Activated B cell treated with CpG ODN at 0.5 μM for 24 hours (primary cell): ENCODE data around the gene RTN4RL2. TPM values are rescaled to one million over a fixed set of nuclear protein-coding genes. Genes with fewer than 3 reads are reported as not detected.

Source experiments
- ATAC-seq: fragments of 200-7000 bp; cut with Tn5 transposase; one replicate; pipeline ENCODE4 v1.10.0; 2021; ENCODE audit warnings: low read depth, mild to moderate bottlenecking, moderate library complexity
- CTCF ChIA-PET: fragments of 350-600 bp; sonication (Branson Sonifier 250); formaldehyde crosslinking; loops from one replicate; lab custom pipeline; 2021; ENCODE audit warnings: antibody characterized with exemption; lab: Charles Lee
- POLR2A ChIA-PET: fragments of 350-600 bp; sonication (Branson Sonifier 250); formaldehyde crosslinking; loops from one replicate; lab custom pipeline; 2021; ENCODE audit warnings: antibody characterized with exemption; lab: Charles Lee
- DNase-seq: peaks from one replicate; pipeline ENCODE4 v3.0.0; 2022
- H3K27ac Mint-ChIP-seq: one replicate; pipeline ENCODE4 v1.8.0; 2020; ENCODE audit warnings: mixed read lengths
- H3K27me3 Mint-ChIP-seq: one replicate; pipeline ENCODE4 v1.8.0; 2021; ENCODE audit warnings: mixed read lengths
- H3K36me3 Mint-ChIP-seq: one replicate; pipeline ENCODE4 v1.8.0; 2021; ENCODE audit warnings: low read depth, mixed read lengths
- H3K4me1 Mint-ChIP-seq: one replicate; pipeline ENCODE4 v1.8.0; 2021; ENCODE audit warnings: mixed read lengths
- H3K4me3 Mint-ChIP-seq: one replicate; pipeline ENCODE4 v1.8.0; 2020; ENCODE audit warnings: mild to moderate bottlenecking, mixed read lengths
- H3K9me3 Mint-ChIP-seq: one replicate; pipeline ENCODE4 v1.8.0; 2020; ENCODE audit warnings: mixed read lengths
- CTCF ChIP-seq: fragments of 200-600 bp; IDR thresholded peaks from one replicate; pipeline ENCODE4 v1.8.0; 2022; ENCODE audit warnings: antibody characterized with exemption, mild to moderate bottlenecking
- intact Hi-C: fragments of 100-400 bp; cut with micrococcal nuclease; formaldehyde crosslinking; loops from one replicate; pipeline ENCODE4 v1.15.1; 2024
- total RNA-seq: library from RNA; stranded (reverse); gene quantifications from 2 replicates; pipeline ENCODE4 v1.2.3, GENCODE V29; 2022

The RTN4RL2 gene
- total RNA-seq, 1 donor from 2014 or later, result 0.13 TPM

GRCh38 chr11:57458410-57459163 is 1.7 kb upstream of the RTN4RL2 start:
- DNase-seq, result peak; percentile 63
- Mint-ChIP-seq H3K36me3 (no peaks in the 10 kb centered on the region), H3K9me3 (no peaks in the 10 kb centered on the region), H3K27ac (peak overlapping the region; percentile 63), H3K4me3 (peak overlapping the region; percentile 84), H3K27me3 (peaks cover 23% of the 10 kb centered on the region), H3K4me1 (peaks cover 28% of the 10 kb centered on the region)
- intact Hi-C loops, result no loop called here
- ATAC-seq, result peak; percentile 16
- ChIA-PET CTCF (interaction anchor here (0.6 to 7.2 kb wide), 31 partner anchors 11 to 341 kb away, joined by 3 to 224 read pairs (median 5); partner anchors contain the start of genes SLC43A1 and TIMM10), POLR2A (interaction anchor here (0.6 to 2.7 kb wide), 10 partner anchors 19 to 1110 kb away, joined by 3 to 22 read pairs (median 6); partner anchors contain the start of genes SLC43A1 and TIMM10)
- peak; percentile 76 for TF ChIP-seq CTCF

DNA sequence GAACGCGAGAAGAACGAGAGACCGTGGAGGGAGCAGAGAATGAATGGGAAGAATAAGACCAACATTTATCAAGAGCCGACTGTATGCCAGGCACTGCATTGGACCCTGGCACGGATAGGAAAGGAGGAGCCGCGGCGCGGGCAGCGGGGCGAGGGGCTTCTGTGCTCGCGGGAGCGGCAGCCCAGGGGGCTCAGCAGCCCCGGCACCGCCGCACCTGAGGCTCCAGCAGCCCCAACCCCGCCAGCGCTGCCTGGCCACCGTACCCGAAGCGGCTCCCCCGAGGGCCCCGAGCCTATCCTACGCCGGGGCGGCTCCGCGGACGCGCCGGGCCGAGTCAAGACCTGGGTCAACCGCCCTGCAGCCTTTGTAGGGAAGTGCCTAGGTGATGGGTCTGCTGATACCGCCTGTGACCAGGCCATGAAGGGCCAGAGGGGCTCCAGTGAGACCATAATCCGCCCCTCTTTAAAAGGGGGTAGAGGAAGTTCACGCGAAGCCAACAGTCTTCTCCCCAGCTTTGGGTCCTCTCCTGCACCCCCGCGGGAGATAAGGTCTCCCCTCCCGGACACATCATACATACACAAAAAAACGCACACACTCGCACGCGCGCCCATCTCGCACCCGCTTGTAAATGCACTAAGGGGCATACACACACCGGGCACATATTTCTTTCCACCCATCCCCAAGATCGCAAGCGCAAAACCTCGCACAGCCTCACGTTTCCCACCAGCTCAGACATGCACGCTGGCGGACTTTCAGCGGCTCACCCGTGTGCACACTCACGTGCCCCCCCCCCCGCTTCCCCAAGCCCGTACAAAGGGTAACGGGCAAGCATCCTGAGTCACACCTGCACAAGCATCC is 935 bp upstream of the RTN4RL2 start:
- intact Hi-C loops, result no loop called here
- ChIA-PET POLR2A (interaction anchor here (0.6 to 2.7 kb wide), 15 partner anchors 10 to 285 kb away, joined by 3 to 22 read pairs (median 4); partner anchors contain the start of gene SLC43A1), CTCF (interaction anchor here (0.8 to 7.2 kb wide), 21 partner anchors 12 to 340 kb away, joined by 3 to 224 read pairs (median 12); partner anchors contain the start of genes SLC43A1 and TIMM10)
- H3K9me3 Mint-ChIP-seq, result no peaks in the 10 kb centered on the region
- ATAC-seq (peak; percentile 13), DNase-seq (peak; percentile 42)
- peak overlapping the region; percentile 84 for H3K4me3 Mint-ChIP-seq
- H3K36me3 Mint-ChIP-seq, result no peaks in the 10 kb centered on the region
- peaks cover 28% of the 10 kb centered on the region for H3K4me1 Mint-ChIP-seq
- H3K27ac Mint-ChIP-seq, result no peak overlapping the region
- H3K27me3 Mint-ChIP-seq, result peaks cover 23% of the 10 kb centered on the region
- TF ChIP-seq CTCF, result no peak

- H3K27me3 Mint-ChIP-seq, result peaks cover 23% of the 10 kb centered on the region
- peak; percentile 27 for DNase-seq
- no peak for TF ChIP-seq CTCF
These were observed 726 bp downstream of the RTN4RL2 start for GRCh38 chr11:57460758-57461749.

GRCh38 chr11:57461841-57462489 is 1.6 kb downstream of the RTN4RL2 start:
- DNase-seq (no peak), ATAC-seq (no peak)
- H3K4me3 Mint-ChIP-seq, result peak overlapping the region; percentile 41
- peaks cover 22% of the 10 kb centered on the region for H3K27me3 Mint-ChIP-seq
- peaks cover 27% of the 10 kb centered on the region for H3K4me1 Mint-ChIP-seq
- CTCF ChIA-PET, result interaction anchor here (2.1 to 7.2 kb wide), 2 partner anchors 22 to 66 kb away, joined by 6 to 224 read pairs; partner anchors contain the start of gene TIMM10
- H3K36me3 Mint-ChIP-seq, result no peaks in the 10 kb centered on the region
- intact Hi-C loops, result no loop called here
- POLR2A ChIA-PET, result no interaction called here
- no peak for TF ChIP-seq CTCF
- no peaks in the 10 kb centered on the region for H3K9me3 Mint-ChIP-seq
- H3K27ac Mint-ChIP-seq, result no peak overlapping the region

More at GRCh38 chr11:57460758-57461749, 726 bp downstream of the RTN4RL2 start:
- no peak for ATAC-seq
- CTCF ChIA-PET, result interaction anchor here (0.6 to 7.2 kb wide), 5 partner anchors 12 to 231 kb away, joined by 3 to 224 read pairs (median 5); partner anchors contain the start of gene TIMM10
- H3K4me3 Mint-ChIP-seq, result peak overlapping the region; percentile 41
- H3K4me1 Mint-ChIP-seq, result peaks cover 28% of the 10 kb centered on the region
- POLR2A ChIA-PET, result interaction anchor here (0.7 kb wide), 1 partner anchor 21 kb away, joined by 4 read pairs; no protein-coding TSS in a partner anchor
- H3K27ac Mint-ChIP-seq, result no peak overlapping the region
- H3K9me3 Mint-ChIP-seq, result no peaks in the 10 kb centered on the region
- intact Hi-C loops, result no loop called here
- H3K36me3 Mint-ChIP-seq, result no peaks in the 10 kb centered on the region
